Measurements from ENCODE around the gene ABI1. TPM values are rescaled to one million over a fixed set of nuclear protein-coding genes. Genes with fewer than 3 reads are reported as not detected.

The ABI1 gene
- total RNA-seq, 3 donors from 2014 or later = 50.5 to 75.7 (median 56.6) TPM

DNA sequence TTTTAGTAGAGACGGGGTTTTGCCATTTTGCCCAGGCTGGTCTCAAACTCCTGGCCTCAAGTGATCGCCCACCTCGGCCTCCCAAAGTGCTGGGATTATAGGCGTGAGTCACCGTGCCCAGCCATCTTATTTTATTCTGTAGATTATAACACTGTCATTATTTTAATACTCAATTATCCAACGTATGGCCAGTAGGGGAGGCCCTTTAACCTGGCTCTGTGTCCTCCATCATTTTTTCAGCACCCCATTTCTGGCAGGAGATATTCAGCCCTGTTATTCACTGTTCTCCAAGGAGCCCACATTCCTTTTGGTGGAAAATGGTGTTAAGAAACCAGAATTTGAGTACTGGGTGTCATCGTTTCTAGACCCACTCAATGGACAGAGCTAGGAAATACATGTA, 131.8 kb downstream of the ABI1 start:
- Histone ChIP-seq H3K27me3 (no peaks in the 10 kb centered on the region), H3K4me1 (no peaks in the 10 kb centered on the region), H3K36me3 (no peaks in the 10 kb centered on the region), H3K4me3 (no peak overlapping the region), H3K9me3 (no peaks in the 10 kb centered on the region), H3K27ac (no peak overlapping the region)
- TF ChIP-seq POLR2A (IDR thresholded peaks at IDR 0.05) (no peak), POLR2AphosphoS5 (IDR thresholded peaks at IDR 0.05) (no peak)
- TF ChIP-seq, protein P1, sequence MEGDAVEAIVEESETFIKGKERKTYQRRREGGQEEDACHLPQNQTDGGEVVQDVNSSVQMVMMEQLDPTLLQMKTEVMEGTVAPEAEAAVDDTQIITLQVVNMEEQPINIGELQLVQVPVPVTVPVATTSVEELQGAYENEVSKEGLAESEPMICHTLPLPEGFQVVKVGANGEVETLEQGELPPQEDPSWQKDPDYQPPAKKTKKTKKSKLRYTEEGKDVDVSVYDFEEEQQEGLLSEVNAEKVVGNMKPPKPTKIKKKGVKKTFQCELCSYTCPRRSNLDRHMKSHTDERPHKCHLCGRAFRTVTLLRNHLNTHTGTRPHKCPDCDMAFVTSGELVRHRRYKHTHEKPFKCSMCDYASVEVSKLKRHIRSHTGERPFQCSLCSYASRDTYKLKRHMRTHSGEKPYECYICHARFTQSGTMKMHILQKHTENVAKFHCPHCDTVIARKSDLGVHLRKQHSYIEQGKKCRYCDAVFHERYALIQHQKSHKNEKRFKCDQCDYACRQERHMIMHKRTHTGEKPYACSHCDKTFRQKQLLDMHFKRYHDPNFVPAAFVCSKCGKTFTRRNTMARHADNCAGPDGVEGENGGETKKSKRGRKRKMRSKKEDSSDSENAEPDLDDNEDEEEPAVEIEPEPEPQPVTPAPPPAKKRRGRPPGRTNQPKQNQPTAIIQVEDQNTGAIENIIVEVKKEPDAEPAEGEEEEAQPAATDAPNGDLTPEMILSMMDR (IDR thresholded peaks at IDR 0.05) = no peak
- DNase-seq (ENCODE audit: low spot score in 2 of 2) = no peak
- intact Hi-C loops (cut with DNase I; ENCODE audit: low total_unique reads) = loop anchor here (10.0 kb wide), 1 partner anchor 156 kb away; no protein-coding TSS in a partner anchor

DNA sequence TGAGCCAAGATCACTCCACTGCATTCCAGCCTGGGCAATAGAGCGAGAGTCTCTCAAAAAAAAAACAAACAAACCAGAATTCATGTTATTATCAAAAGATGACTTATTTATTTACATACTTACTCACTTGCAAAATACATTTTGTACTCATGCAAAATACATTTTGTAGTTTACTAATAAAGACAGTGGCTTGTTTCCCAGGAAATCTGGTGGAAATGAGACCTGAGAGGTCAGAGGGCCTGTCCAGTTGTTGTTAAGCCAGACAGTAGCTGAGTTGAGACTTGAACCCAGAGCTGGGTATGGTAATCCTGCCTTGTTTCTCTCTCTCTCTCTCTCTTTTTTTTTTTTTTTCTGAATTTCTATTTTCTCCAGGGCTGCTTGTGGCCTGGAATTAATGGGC, 133.8 kb downstream of the ABI1 start:
- intact Hi-C loops (cut with DNase I; ENCODE audit: low total_unique reads) = loop anchor here (10.0 kb wide), 1 partner anchor 158 kb away; no protein-coding TSS in a partner anchor

DNA sequence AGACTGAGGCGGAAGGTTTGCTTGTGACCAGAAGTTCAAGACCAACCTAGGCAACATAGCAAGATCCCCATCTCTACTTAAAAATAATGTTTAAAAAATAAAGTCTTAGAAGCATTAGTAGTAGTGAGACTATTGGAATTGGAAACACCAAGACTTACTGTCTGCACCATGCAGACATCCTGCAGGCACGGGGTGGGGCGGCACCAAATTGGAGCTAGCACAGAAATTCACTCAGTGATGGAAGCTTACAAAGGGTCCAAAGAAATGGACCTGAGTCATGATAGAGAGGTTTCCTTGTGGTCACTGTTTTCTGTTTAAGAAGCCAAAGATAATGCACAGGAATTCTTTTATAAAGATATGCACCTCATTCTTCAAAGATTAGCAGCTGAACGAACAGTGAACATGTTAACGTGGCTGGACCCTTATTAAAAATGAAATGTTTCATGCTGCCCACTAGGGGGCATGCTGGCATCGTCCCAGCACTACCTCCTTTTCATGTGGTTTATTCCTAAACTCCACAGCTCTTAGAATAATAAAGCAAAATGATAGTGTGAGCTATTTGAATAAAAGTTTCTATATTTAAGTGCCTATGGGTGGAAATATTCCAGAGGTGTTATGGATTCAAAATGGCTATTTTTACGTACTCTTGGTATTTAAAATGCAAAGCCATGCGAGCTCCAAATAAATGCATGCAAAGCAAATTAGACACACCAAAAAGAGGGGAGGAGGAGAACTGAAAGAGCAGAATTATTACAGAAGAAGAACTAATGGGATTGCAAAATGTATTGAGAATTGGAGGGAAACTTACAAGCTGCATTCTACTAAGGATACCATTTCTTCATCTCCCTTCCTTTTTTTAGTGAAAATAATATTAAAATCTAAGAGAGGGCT, 134.7 kb downstream of the ABI1 start:
- no peak overlapping the region for H3K4me3 ChIP-seq
- TF ChIP-seq POLR2AphosphoS5 (IDR thresholded peaks at IDR 0.05) (no peak), POLR2A (IDR thresholded peaks at IDR 0.05) (no peak)
- TF ChIP-seq, protein P1 (IDR thresholded peaks at IDR 0.05) = peak; percentile 74 to 80 (median 79)
- no peaks in the 10 kb centered on the region for H3K27me3 ChIP-seq
- no peaks in the 10 kb centered on the region for H3K9me3 ChIP-seq
- H3K4me1 ChIP-seq = no peaks in the 10 kb centered on the region
- DNase-seq (ENCODE audit: low spot score in 2 of 2) = peak in 1 of 2 donors; percentile 71
- no peaks in the 10 kb centered on the region for H3K36me3 ChIP-seq
- no peak overlapping the region for H3K27ac ChIP-seq
- intact Hi-C loops (cut with DNase I; ENCODE audit: low total_unique reads) = loop anchor here (10.0 kb wide), 1 partner anchor 159 kb away; no protein-coding TSS in a partner anchor

More for the DNA sequence above, 133.8 kb downstream of the ABI1 start:
- Histone ChIP-seq H3K27me3 (no peaks in the 10 kb centered on the region), H3K4me3 (no peak overlapping the region), H3K4me1 (no peaks in the 10 kb centered on the region), H3K36me3 (no peaks in the 10 kb centered on the region), H3K27ac (no peak overlapping the region), H3K9me3 (no peaks in the 10 kb centered on the region)
- no peak for DNase-seq (ENCODE audit: low spot score in 2 of 2)
- TF ChIP-seq POLR2AphosphoS5 (IDR thresholded peaks at IDR 0.05) (no peak), POLR2A (IDR thresholded peaks at IDR 0.05) (no peak)
- TF ChIP-seq, protein P1 (IDR thresholded peaks at IDR 0.05) = no peak

DNA sequence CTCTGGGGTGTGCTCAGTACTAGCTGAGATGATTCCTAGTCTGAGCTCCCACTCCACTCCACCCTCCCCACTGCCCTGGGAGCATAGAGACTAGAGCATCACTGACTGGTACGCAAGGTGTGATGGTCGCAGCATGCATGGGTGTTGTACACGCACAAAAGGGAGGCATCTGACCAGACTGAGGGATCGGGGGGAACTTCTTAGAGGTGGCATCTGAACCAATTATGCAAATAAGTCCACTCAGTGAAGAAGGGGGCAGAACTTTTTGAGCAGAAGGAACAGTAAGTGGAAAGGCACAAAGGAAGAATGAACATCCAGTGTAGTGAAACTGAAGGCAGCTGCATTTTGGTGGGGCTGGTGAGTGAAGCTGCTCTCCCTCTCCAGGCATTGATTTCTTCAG, 137.7 kb downstream of the ABI1 start:
- no peaks in the 10 kb centered on the region for H3K36me3 ChIP-seq
- H3K27me3 ChIP-seq = no peaks in the 10 kb centered on the region
- H3K4me3 ChIP-seq = no peak overlapping the region
- TF ChIP-seq POLR2AphosphoS5 (IDR thresholded peaks at IDR 0.05) = no peak
- TF ChIP-seq POLR2A (IDR thresholded peaks at IDR 0.05) = no peak
- no peak for DNase-seq (ENCODE audit: low spot score in 2 of 2)
- no peaks in the 10 kb centered on the region for H3K9me3 ChIP-seq
- no peak overlapping the region for H3K27ac ChIP-seq
- H3K4me1 ChIP-seq = no peaks in the 10 kb centered on the region
- intact Hi-C loops (cut with DNase I; ENCODE audit: low total_unique reads) = loop anchor here (10.0 kb wide), 1 partner anchor 162 kb away; no protein-coding TSS in a partner anchor

DNA sequence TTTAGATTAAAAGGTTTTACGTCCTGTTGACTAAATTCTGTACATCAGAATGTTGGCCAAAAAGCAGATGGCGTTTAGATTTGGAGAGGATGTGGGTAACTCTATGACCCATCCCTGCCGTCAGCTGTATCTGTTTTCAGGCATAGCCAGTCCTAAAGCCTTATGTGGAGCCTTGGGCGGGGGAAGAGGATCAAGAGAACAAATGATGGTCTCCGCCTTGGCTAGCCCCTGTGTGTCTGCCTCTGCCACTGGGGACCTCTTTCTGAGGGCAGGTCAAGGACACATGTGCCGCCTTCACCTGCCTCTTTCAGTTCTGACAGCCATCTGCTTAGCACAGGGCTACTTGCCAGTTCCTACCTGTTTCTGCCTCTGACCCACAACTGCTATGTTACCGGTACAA, 139.2 kb downstream of the ABI1 start:
- H3K4me3 ChIP-seq = no peak overlapping the region
- no peaks in the 10 kb centered on the region for H3K36me3 ChIP-seq
- DNase-seq (ENCODE audit: low spot score in 2 of 2) = no peak

More for the DNA sequence above, 139.2 kb downstream of the ABI1 start:
- no peak overlapping the region for H3K27ac ChIP-seq
- no peak for TF ChIP-seq POLR2AphosphoS5 (IDR thresholded peaks at IDR 0.05)
- TF ChIP-seq, protein P1 (IDR thresholded peaks at IDR 0.05) = no peak
- TF ChIP-seq POLR2A (IDR thresholded peaks at IDR 0.05) = no peak
- no peaks in the 10 kb centered on the region for H3K9me3 ChIP-seq
- H3K27me3 ChIP-seq = no peaks in the 10 kb centered on the region
- no peaks in the 10 kb centered on the region for H3K4me1 ChIP-seq
- intact Hi-C loops (cut with DNase I; ENCODE audit: low total_unique reads) = loop anchor here (10.0 kb wide), 1 partner anchor 163 kb away; no protein-coding TSS in a partner anchor
